SK-N-MC (cell line): ENCODE data around the gene GMPPA.

Experiments
- EZH2 ChIP-seq: fragments of 200-600 bp; sonication (generic); IDR thresholded peaks from one replicate; pipeline ENCODE4 v1.6.1; 2017; ENCODE audit warnings: antibody characterized with exemption
- FOXP2 ChIP-seq: optimal IDR thresholded peaks from 2 replicates; pipeline ENCODE3; 2011; ENCODE audit warnings: mild to moderate bottlenecking, moderate library complexity; ENCODE audit not compliant: insufficient read depth; ENCODE audit errors: extremely low read length, control extremely low read depth
- POLR2AphosphoS5 ChIP-seq: IDR thresholded peaks from 2 replicates; pipeline ENCODE4 v1.6.1; 2012; ENCODE audit warnings: mild to moderate bottlenecking, low read depth, low read length, borderline replicate concordance

GRCh38 chr2:219501849-219502248 is 3.2 kb downstream of the GMPPA start:
- TF ChIP-seq EZH2, result no peak
- no peak for TF ChIP-seq POLR2AphosphoS5
- TF ChIP-seq FOXP2, result no peak
